ENCODE results near the gene VWC2. TPM values are rescaled to one million over a fixed set of nuclear protein-coding genes. Genes with fewer than 3 reads are reported as not detected.

Gene VWC2
- total and polyA plus RNA-seq, 3 experiments from 2014 or later: not detected

GRCh38 chr7:49788455-49789059, 15.1 kb downstream of the VWC2 start:
- POLR2A ChIA-PET: no interaction called here
- no peak overlapping the region for H3K27ac Mint-ChIP-seq

GRCh38 chr7:49789736-49790135, 16.3 kb downstream of the VWC2 start:
- Histone ChIP-seq H3K36me3 (ENCODE audit: insufficient read depth, low read length) (no peaks in the 10 kb centered on the region), H3K4me3 (ENCODE audit: low read length) (no peak overlapping the region), H3K9me3 (ENCODE audit: low read length) (no peaks in the 10 kb centered on the region), H3K4me1 (ENCODE audit: insufficient read depth, low read length) (no peaks in the 10 kb centered on the region), H3K27me3 (ENCODE audit: insufficient read depth, low read length, poor library complexity, severe bottlenecking) (no peaks in the 10 kb centered on the region), H3K27ac (ENCODE audit: low read depth, low read length) (no peak overlapping the region)
- Mint-ChIP-seq H3K27ac (no peak overlapping the region), H3K27me3 (peaks cover 0 to 1% of the 10 kb centered on the region in 2 donors), H3K4me1 (no peaks in the 10 kb centered on the region), H3K9me3 (peaks cover 2 to 17% (median 3%) of the 10 kb centered on the region in 5 donors), H3K4me3 (no peak overlapping the region), H3K36me3 (no peaks in the 10 kb centered on the region)
- ChIA-PET CTCF (no interaction called here), POLR2A (no interaction called here)
- DNase-seq: no peak

More at GRCh38 chr7:49788455-49789059, 15.1 kb downstream of the VWC2 start:
- Mint-ChIP-seq H3K4me3 (no peak overlapping the region), H3K4me1 (no peaks in the 10 kb centered on the region), H3K36me3 (no peaks in the 10 kb centered on the region), H3K27me3 (no peaks in the 10 kb centered on the region), H3K9me3 (peaks cover 2 to 17% (median 3%) of the 10 kb centered on the region in 5 donors)
- no peak for DNase-seq
- Histone ChIP-seq H3K27ac (ENCODE audit: low read depth, low read length) (no peak overlapping the region), H3K4me1 (ENCODE audit: insufficient read depth, low read length) (no peaks in the 10 kb centered on the region), H3K9me3 (ENCODE audit: low read length) (no peaks in the 10 kb centered on the region), H3K36me3 (ENCODE audit: insufficient read depth, low read length) (no peaks in the 10 kb centered on the region), H3K4me3 (ENCODE audit: low read length) (no peak overlapping the region), H3K27me3 (ENCODE audit: insufficient read depth, low read length, poor library complexity, severe bottlenecking) (no peaks in the 10 kb centered on the region)
- CTCF ChIA-PET: no interaction called here

GRCh38 chr7:49790209-49790608, 16.8 kb downstream of the VWC2 start:
- H3K4me3 ChIP-seq (ENCODE audit: low read length): no peak overlapping the region
- Mint-ChIP-seq H3K4me1 (no peaks in the 10 kb centered on the region), H3K9me3 (peaks cover 2 to 17% (median 3%) of the 10 kb centered on the region in 5 donors), H3K36me3 (no peaks in the 10 kb centered on the region), H3K4me3 (no peak overlapping the region), H3K27me3 (peaks cover 0 to 1% of the 10 kb centered on the region in 2 donors), H3K27ac (no peak overlapping the region)
- DNase-seq: no peak
- CTCF ChIA-PET: no interaction called here
- H3K27ac ChIP-seq (ENCODE audit: low read depth, low read length): no peak overlapping the region
- no peaks in the 10 kb centered on the region for H3K27me3 ChIP-seq (ENCODE audit: insufficient read depth, low read length, poor library complexity, severe bottlenecking)
- H3K9me3 ChIP-seq (ENCODE audit: low read length): no peaks in the 10 kb centered on the region
- H3K4me1 ChIP-seq (ENCODE audit: insufficient read depth, low read length): no peaks in the 10 kb centered on the region
- no peaks in the 10 kb centered on the region for H3K36me3 ChIP-seq (ENCODE audit: insufficient read depth, low read length)
- POLR2A ChIA-PET: no interaction called here

GRCh38 chr7:49791088-49791741, 17.8 kb downstream of the VWC2 start:
- no peaks in the 10 kb centered on the region for H3K9me3 ChIP-seq (ENCODE audit: low read length)
- no peak overlapping the region for H3K4me3 Mint-ChIP-seq
- H3K4me1 Mint-ChIP-seq: no peaks in the 10 kb centered on the region
- H3K36me3 ChIP-seq (ENCODE audit: insufficient read depth, low read length): no peaks in the 10 kb centered on the region
- H3K36me3 Mint-ChIP-seq: no peaks in the 10 kb centered on the region
- H3K27ac ChIP-seq (ENCODE audit: low read depth, low read length): no peak overlapping the region
- no peaks in the 10 kb centered on the region for H3K27me3 ChIP-seq (ENCODE audit: insufficient read depth, low read length, poor library complexity, severe bottlenecking)
- ChIA-PET CTCF (no interaction called here), POLR2A (no interaction called here)
- no peak for DNase-seq
- peaks cover 0 to 4% of the 10 kb centered on the region in 2 donors for H3K27me3 Mint-ChIP-seq
- H3K4me1 ChIP-seq (ENCODE audit: insufficient read depth, low read length): no peaks in the 10 kb centered on the region
- no peak overlapping the region for H3K27ac Mint-ChIP-seq
- peaks cover 0 to 14% (median 2%) of the 10 kb centered on the region in 5 donors for H3K9me3 Mint-ChIP-seq
- H3K4me3 ChIP-seq (ENCODE audit: low read length): no peak overlapping the region

- Histone ChIP-seq H3K27me3 (ENCODE audit: insufficient read depth, low read length, poor library complexity, severe bottlenecking) (no peaks in the 10 kb centered on the region), H3K27ac (ENCODE audit: low read depth, low read length) (no peak overlapping the region), H3K9me3 (ENCODE audit: low read length) (no peaks in the 10 kb centered on the region), H3K4me1 (ENCODE audit: insufficient read depth, low read length) (no peaks in the 10 kb centered on the region), H3K4me3 (ENCODE audit: low read length) (no peak overlapping the region), H3K36me3 (ENCODE audit: insufficient read depth, low read length) (no peaks in the 10 kb centered on the region)
- no peak overlapping the region for H3K27ac Mint-ChIP-seq
- no peaks in the 10 kb centered on the region for H3K4me1 Mint-ChIP-seq
- CTCF ChIA-PET: no interaction called here
- H3K36me3 Mint-ChIP-seq: no peaks in the 10 kb centered on the region
- no peak for DNase-seq
- POLR2A ChIA-PET: no interaction called here
- no peak overlapping the region for H3K4me3 Mint-ChIP-seq
- peaks cover 0 to 6% of the 10 kb centered on the region in 2 donors for H3K27me3 Mint-ChIP-seq
- H3K9me3 Mint-ChIP-seq: peaks cover 0 to 6% (median 2%) of the 10 kb centered on the region in 5 donors
Observed at GRCh38 chr7:49797987-49798660, 24.7 kb downstream of the VWC2 start.

GRCh38 chr7:49800031-49800430, 26.6 kb downstream of the VWC2 start:
- peaks cover 0 to 11% (median 0%) of the 10 kb centered on the region in 5 donors for H3K9me3 Mint-ChIP-seq
- CTCF ChIA-PET: no interaction called here

GRCh38 chr7:49802600-49802999, 29.2 kb downstream of the VWC2 start:
- Mint-ChIP-seq H3K36me3 (no peaks in the 10 kb centered on the region), H3K4me3 (no peak overlapping the region), H3K27ac (no peak overlapping the region), H3K9me3 (peaks cover 0 to 11% (median 0%) of the 10 kb centered on the region in 5 donors), H3K27me3 (peaks cover 0 to 2% of the 10 kb centered on the region in 2 donors), H3K4me1 (no peaks in the 10 kb centered on the region)
- CTCF ChIA-PET: no interaction called here
- POLR2A ChIA-PET: no interaction called here
- no peak overlapping the region for H3K27ac ChIP-seq (ENCODE audit: low read depth, low read length)
- no peak overlapping the region for H3K4me3 ChIP-seq (ENCODE audit: low read length)
- no peaks in the 10 kb centered on the region for H3K4me1 ChIP-seq (ENCODE audit: insufficient read depth, low read length)
- H3K9me3 ChIP-seq (ENCODE audit: low read length): no peaks in the 10 kb centered on the region
- H3K27me3 ChIP-seq (ENCODE audit: insufficient read depth, low read length, poor library complexity, severe bottlenecking): no peaks in the 10 kb centered on the region
- H3K36me3 ChIP-seq (ENCODE audit: insufficient read depth, low read length): no peaks in the 10 kb centered on the region
- DNase-seq: no peak

More at GRCh38 chr7:49800031-49800430, 26.6 kb downstream of the VWC2 start:
- H3K4me3 ChIP-seq (ENCODE audit: low read length): no peak overlapping the region
- no peak for DNase-seq
- Mint-ChIP-seq H3K36me3 (no peaks in the 10 kb centered on the region), H3K4me1 (no peaks in the 10 kb centered on the region), H3K27me3 (peaks cover 0 to 5% of the 10 kb centered on the region in 2 donors), H3K4me3 (no peak overlapping the region), H3K27ac (no peak overlapping the region)
- H3K9me3 ChIP-seq (ENCODE audit: low read length): no peaks in the 10 kb centered on the region
- no peak overlapping the region for H3K27ac ChIP-seq (ENCODE audit: low read depth, low read length)
- POLR2A ChIA-PET: no interaction called here
- no peaks in the 10 kb centered on the region for H3K27me3 ChIP-seq (ENCODE audit: insufficient read depth, low read length, poor library complexity, severe bottlenecking)
- no peaks in the 10 kb centered on the region for H3K36me3 ChIP-seq (ENCODE audit: insufficient read depth, low read length)
- no peaks in the 10 kb centered on the region for H3K4me1 ChIP-seq (ENCODE audit: insufficient read depth, low read length)

GRCh38 chr7:49803812-49804211, 30.4 kb downstream of the VWC2 start:
- ChIA-PET CTCF (no interaction called here), POLR2A (no interaction called here)
- no peaks in the 10 kb centered on the region for H3K36me3 Mint-ChIP-seq
- Histone ChIP-seq H3K27ac (ENCODE audit: low read depth, low read length) (no peak overlapping the region), H3K36me3 (ENCODE audit: insufficient read depth, low read length) (no peaks in the 10 kb centered on the region), H3K4me1 (ENCODE audit: insufficient read depth, low read length) (no peaks in the 10 kb centered on the region), H3K9me3 (ENCODE audit: low read length) (no peaks in the 10 kb centered on the region), H3K27me3 (ENCODE audit: insufficient read depth, low read length, poor library complexity, severe bottlenecking) (no peaks in the 10 kb centered on the region), H3K4me3 (ENCODE audit: low read length) (no peak overlapping the region)
- H3K4me3 Mint-ChIP-seq: no peak overlapping the region
- H3K27me3 Mint-ChIP-seq: peaks cover 0 to 2% of the 10 kb centered on the region in 2 donors
- no peak overlapping the region for H3K27ac Mint-ChIP-seq
- H3K4me1 Mint-ChIP-seq: no peaks in the 10 kb centered on the region
- no peak for DNase-seq
- peaks cover 0 to 11% (median 0%) of the 10 kb centered on the region in 5 donors for H3K9me3 Mint-ChIP-seq

Data from CD8-positive, alpha-beta memory T cell (primary cell).